Effector memory CD8-positive, alpha-beta T cell (primary cell): ENCODE results near the gene CDH13.
A peak's percentile ranks its signal among the peaks of the same experiment; 100 is the strongest.
"Not testable (repeated sequence)": the region's sequence is repeated elsewhere in the genome, so short reads cannot be mapped to it uniquely, and the experiment has no call there.

Source experiments
- ATAC-seq: fragments of 150-1000 bp; cut with Tn5 transposase; replicated peaks from 2 replicates; pipeline ENCODE4 v1.10.0; 2021; ENCODE audit warnings: mild to moderate bottlenecking, moderate library complexity
- DNase-seq, 3 experiments: peaks; one replicate each; pipeline ENCODE4 v3.0.0; 2021
- H3K27ac Mint-ChIP-seq, 2 donors: one replicate each; pipeline ENCODE4 v1.8.0; 2022; ENCODE audit warnings: mild to moderate bottlenecking in 2 of 2, mixed read lengths in 2 of 2, moderate library complexity in 2 of 2
- H3K27me3 Mint-ChIP-seq, 2 donors: one replicate each; pipeline ENCODE4 v1.8.0; 2022; ENCODE audit warnings: mixed read lengths in 2 of 2
- H3K36me3 Mint-ChIP-seq: one replicate; pipeline ENCODE4 v1.8.0; 2022; ENCODE audit warnings: mild to moderate bottlenecking, moderate library complexity, mixed read lengths; ENCODE audit not compliant: insufficient read depth
- H3K4me1 Mint-ChIP-seq, 2 donors: one replicate each; pipeline ENCODE4 v1.8.0; 2022; ENCODE audit warnings: low read depth in 2 of 2, mixed read lengths in 2 of 2
- H3K4me3 Mint-ChIP-seq, 2 donors: one replicate each; pipeline ENCODE4 v1.8.0; 2022; ENCODE audit warnings: mild to moderate bottlenecking in 2 of 2, mixed read lengths in 2 of 2, moderate library complexity in 2 of 2
- H3K9me3 Mint-ChIP-seq, 2 donors: one replicate each; pipeline ENCODE4 v1.8.0; 2022; ENCODE audit warnings: mixed read lengths in 2 of 2

CDH13 gene

DNA sequence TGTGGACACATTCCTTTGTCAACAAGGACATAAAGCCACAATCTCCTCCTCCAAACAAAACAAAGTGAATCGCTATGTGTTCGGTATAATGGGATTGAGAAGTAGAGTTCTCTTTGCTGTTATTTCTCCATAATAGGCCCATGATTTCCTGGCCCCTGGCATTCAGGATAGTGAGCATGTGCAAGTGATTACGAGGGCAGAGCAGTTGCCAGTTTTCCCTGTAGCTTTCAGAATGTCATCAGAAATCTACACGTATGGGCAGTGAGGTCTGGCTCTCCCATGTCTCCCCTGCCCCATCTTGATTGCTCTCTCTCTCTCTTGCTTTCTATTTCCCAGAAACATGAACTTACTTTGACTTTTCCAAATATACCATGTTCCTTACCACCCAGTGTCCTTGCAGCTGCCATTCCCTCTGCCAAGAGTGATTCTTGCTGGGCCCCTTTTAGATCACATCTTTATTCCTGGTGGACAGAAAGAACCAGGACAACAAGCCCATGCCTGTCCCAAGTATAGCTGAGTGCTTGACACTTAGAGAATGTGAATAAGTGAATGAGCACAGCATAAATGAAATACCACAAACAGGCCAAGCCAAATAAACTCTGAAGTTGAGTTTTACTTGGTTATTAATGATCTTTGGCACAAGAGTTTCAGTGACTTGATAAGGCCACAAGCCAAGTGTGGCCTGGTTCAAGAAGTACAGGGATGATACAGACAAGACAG lies 273.1 kb downstream of the CDH13 start:
- peaks cover 0 to under 1% of the 10 kb centered on the region in 2 donors for H3K4me1 Mint-ChIP-seq
- peaks cover 0 to 4% of the 10 kb centered on the region in 2 donors for H3K9me3 Mint-ChIP-seq
- H3K27ac Mint-ChIP-seq, result no peak overlapping the region
- DNase-seq (no peak), ATAC-seq (no peak)
- no peaks in the 10 kb centered on the region for H3K36me3 Mint-ChIP-seq
- H3K27me3 Mint-ChIP-seq, result peaks cover 0 to 9% of the 10 kb centered on the region in 2 donors
- H3K4me3 Mint-ChIP-seq, result no peak overlapping the region

- Mint-ChIP-seq H3K4me3 (no peak overlapping the region), H3K36me3 (no peaks in the 10 kb centered on the region), H3K4me1 (peaks cover 0 to 1% of the 10 kb centered on the region in 2 donors), H3K9me3 (peaks cover 0 to 4% of the 10 kb centered on the region in 2 donors), H3K27ac (no peak overlapping the region), H3K27me3 (peaks cover 0 to 9% of the 10 kb centered on the region in 2 donors)
- ATAC-seq (no peak), DNase-seq (no peak)
Observed at GRCh38 chr16:82900559-82900958, 273.8 kb downstream of the CDH13 start.

- no peak overlapping the region for H3K27ac Mint-ChIP-seq
- DNase-seq, result no peak
- H3K36me3 Mint-ChIP-seq, result peaks cover 3% of the 10 kb centered on the region
- ATAC-seq, result no peak
- H3K4me1 Mint-ChIP-seq, result peaks cover 0 to 2% of the 10 kb centered on the region in 2 donors
- H3K9me3 Mint-ChIP-seq, result no peaks in the 10 kb centered on the region
- H3K27me3 Mint-ChIP-seq, result peaks cover 3 to 40% of the 10 kb centered on the region in 2 donors
- no peak overlapping the region for H3K4me3 Mint-ChIP-seq
Observed at GRCh38 chr16:82911925-82912324, 285.2 kb downstream of the CDH13 start.

GRCh38 chr16:82915139-82915824 lies 288.5 kb downstream of the CDH13 start:
- Mint-ChIP-seq H3K4me3 (no peak overlapping the region), H3K9me3 (no peaks in the 10 kb centered on the region), H3K4me1 (peaks cover 3 to 4% of the 10 kb centered on the region in 2 donors), H3K36me3 (peaks cover 3% of the 10 kb centered on the region), H3K27ac (no peak overlapping the region), H3K27me3 (peaks cover 7 to 31% of the 10 kb centered on the region in 2 donors)
- no peak for ATAC-seq
- no peak for DNase-seq

- DNase-seq (no peak), ATAC-seq (no peak)
- Mint-ChIP-seq H3K27me3 (peaks cover 7 to 11% of the 10 kb centered on the region in 2 donors), H3K4me3 (no peak overlapping the region), H3K27ac (no peak overlapping the region), H3K4me1 (peaks cover 3 to 4% of the 10 kb centered on the region in 2 donors), H3K36me3 (no peaks in the 10 kb centered on the region), H3K9me3 (peaks cover 0 to 2% of the 10 kb centered on the region in 2 donors)
Observed at GRCh38 chr16:82917886-82918595, 291.3 kb downstream of the CDH13 start.

DNA sequence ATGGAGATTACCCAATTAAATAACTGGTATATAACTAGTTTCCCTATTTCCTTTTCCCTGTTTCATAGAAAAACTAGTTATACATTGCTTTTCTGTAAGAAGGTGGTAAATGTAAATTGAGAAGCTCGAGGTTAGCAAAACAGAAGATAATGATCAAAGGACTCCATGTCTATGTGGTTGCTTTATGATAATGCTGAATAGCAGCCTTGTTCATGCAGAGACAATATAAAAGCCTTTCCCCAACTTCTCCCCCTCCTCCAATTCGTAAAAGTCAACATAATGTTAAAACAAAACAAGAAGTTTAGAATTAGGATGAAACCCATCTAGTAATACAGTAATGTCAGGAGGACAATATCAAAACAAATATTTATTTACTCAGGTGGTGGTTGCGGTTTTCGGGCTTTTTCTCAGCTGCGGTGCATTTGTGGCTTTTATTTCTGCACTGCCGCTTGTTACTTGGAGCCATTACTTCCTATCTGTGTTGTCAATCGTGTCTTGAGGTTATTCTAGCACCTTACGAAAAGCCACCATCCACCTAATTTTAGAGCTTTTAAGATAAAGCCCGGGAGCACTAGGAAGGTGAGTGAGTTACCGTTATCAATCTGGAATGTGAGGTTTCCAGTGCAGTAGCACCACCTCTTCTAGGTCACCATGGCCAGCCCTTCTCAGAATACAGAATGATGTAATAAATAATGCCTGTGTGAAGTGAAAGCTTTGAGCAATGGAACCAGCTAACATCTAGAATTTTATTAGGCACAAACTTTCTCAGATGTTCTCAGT lies 297.5 kb downstream of the CDH13 start:
- peaks cover 0 to 2% of the 10 kb centered on the region in 2 donors for H3K9me3 Mint-ChIP-seq
- peak overlapping the region; percentile 71 to 78 for H3K4me3 Mint-ChIP-seq
- H3K27me3 Mint-ChIP-seq, result no peaks in the 10 kb centered on the region
- peak overlapping the region in 1 of 2 donors; percentile 55 for H3K27ac Mint-ChIP-seq
- peaks cover 8% of the 10 kb centered on the region for H3K36me3 Mint-ChIP-seq
- peaks cover 16 to 27% of the 10 kb centered on the region in 2 donors for H3K4me1 Mint-ChIP-seq
- DNase-seq (peak; percentile 32 to 51 (median 50)), ATAC-seq (peak; percentile 89)

GRCh38 chr16:82926500-82926899 lies 299.7 kb downstream of the CDH13 start:
- H3K4me3 Mint-ChIP-seq, result no peak overlapping the region
- H3K9me3 Mint-ChIP-seq, result no peaks in the 10 kb centered on the region
- ATAC-seq, result no peak
- no peak overlapping the region for H3K27ac Mint-ChIP-seq
- H3K4me1 Mint-ChIP-seq, result peaks cover 16 to 27% of the 10 kb centered on the region in 2 donors
- H3K36me3 Mint-ChIP-seq, result peaks cover 8% of the 10 kb centered on the region
- no peak for DNase-seq
- peaks cover 5 to 8% of the 10 kb centered on the region in 2 donors for H3K27me3 Mint-ChIP-seq

DNA sequence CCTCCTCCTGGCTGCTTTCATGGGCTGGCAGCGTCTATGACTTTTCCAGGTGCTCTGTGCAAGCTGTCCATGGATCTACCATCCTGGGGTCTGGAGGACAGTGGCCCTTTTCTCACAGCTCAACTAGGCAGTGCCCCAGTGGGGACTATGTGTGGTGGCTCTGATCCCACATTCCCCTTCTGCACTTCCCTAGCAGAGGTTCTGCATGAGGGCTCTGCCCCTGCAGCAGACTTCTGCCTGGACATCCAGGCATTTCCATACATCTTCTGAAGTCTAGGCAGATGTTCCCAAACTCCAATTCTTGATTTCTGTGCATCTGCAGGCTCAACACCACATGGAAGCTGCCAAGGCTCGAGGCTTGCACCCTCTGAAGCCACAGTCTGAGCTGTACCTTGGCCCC lies 307.2 kb downstream of the CDH13 start:
- Mint-ChIP-seq H3K27me3 (peaks cover 24 to 39% of the 10 kb centered on the region in 2 donors), H3K4me1 (peaks cover 21 to 28% of the 10 kb centered on the region in 2 donors)
- not testable (repeated sequence) for DNase-seq, H3K27ac Mint-ChIP-seq, H3K36me3 Mint-ChIP-seq, H3K9me3 Mint-ChIP-seq, ATAC-seq, H3K4me3 Mint-ChIP-seq

- no peaks in the 10 kb centered on the region for H3K36me3 Mint-ChIP-seq
- peaks cover 21 to 28% of the 10 kb centered on the region in 2 donors for H3K4me1 Mint-ChIP-seq
- H3K9me3 Mint-ChIP-seq, result peaks cover 6 to 8% of the 10 kb centered on the region in 2 donors
- peak overlapping the region; percentile 7 to 40 for H3K4me3 Mint-ChIP-seq
- ATAC-seq (peak; percentile 43), DNase-seq (no peak)
- peak overlapping the region in 1 of 2 donors; percentile 10 for H3K27ac Mint-ChIP-seq
- H3K27me3 Mint-ChIP-seq, result peaks cover 24 to 58% of the 10 kb centered on the region in 2 donors
Observed at GRCh38 chr16:82935766-82936165, 309.0 kb downstream of the CDH13 start.

GRCh38 chr16:82936941-82937551 lies 310.3 kb downstream of the CDH13 start:
- H3K9me3 Mint-ChIP-seq, result peaks cover 6 to 8% of the 10 kb centered on the region in 2 donors
- H3K36me3 Mint-ChIP-seq, result no peaks in the 10 kb centered on the region
- H3K27me3 Mint-ChIP-seq, result peaks cover 25 to 60% of the 10 kb centered on the region in 2 donors
- ATAC-seq, result peak; percentile 92
- DNase-seq, result peak in 1 of 3 experiments; percentile 2
- peak overlapping the region in 1 of 2 donors; percentile 6 for H3K4me3 Mint-ChIP-seq
- H3K4me1 Mint-ChIP-seq, result peaks cover 21 to 28% of the 10 kb centered on the region in 2 donors
- H3K27ac Mint-ChIP-seq, result peak overlapping the region in 1 of 2 donors; percentile 20

GRCh38 chr16:82937926-82938520 lies 311.3 kb downstream of the CDH13 start:
- DNase-seq, result no peak
- ATAC-seq, result no peak
- H3K9me3 Mint-ChIP-seq, result peaks cover 4% of the 10 kb centered on the region in 2 donors

DNA sequence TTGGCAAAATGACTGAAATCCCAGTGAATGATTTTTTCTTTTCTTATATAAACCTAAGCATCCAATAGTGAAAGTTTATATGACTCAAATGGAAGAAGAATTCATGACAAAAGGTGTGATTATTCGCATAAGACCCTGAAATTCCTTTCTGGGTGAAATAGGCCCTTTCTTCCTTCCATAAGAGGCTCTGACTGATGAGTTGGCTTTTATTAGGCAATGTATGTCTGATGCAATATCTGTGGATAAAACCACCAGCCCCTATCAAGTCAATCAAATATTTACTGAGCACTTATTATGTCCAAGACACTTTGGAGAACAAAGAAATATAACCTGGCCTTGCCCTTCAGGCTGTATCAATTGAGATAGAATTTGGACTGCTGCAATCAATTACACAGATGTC lies 316.6 kb downstream of the CDH13 start:
- H3K36me3 Mint-ChIP-seq, result no peaks in the 10 kb centered on the region
- peaks cover 13 to 41% of the 10 kb centered on the region in 2 donors for H3K27me3 Mint-ChIP-seq
- DNase-seq (no peak), ATAC-seq (no peak)
- no peaks in the 10 kb centered on the region for H3K9me3 Mint-ChIP-seq
- no peak overlapping the region for H3K27ac Mint-ChIP-seq
- H3K4me3 Mint-ChIP-seq, result no peak overlapping the region
- H3K4me1 Mint-ChIP-seq, result peaks cover 24 to 25% of the 10 kb centered on the region in 2 donors

More at GRCh38 chr16:82937926-82938520, 311.3 kb downstream of the CDH13 start:
- peaks cover 21 to 54% of the 10 kb centered on the region in 2 donors for H3K27me3 Mint-ChIP-seq
- H3K27ac Mint-ChIP-seq, result no peak overlapping the region
- peaks cover 21 to 28% of the 10 kb centered on the region in 2 donors for H3K4me1 Mint-ChIP-seq
- no peak overlapping the region for H3K4me3 Mint-ChIP-seq
- no peaks in the 10 kb centered on the region for H3K36me3 Mint-ChIP-seq
